HCT116 (cell line): ENCODE measurements around the gene ZBTB34. TPM values are rescaled to one million over a fixed set of nuclear protein-coding genes. Genes with fewer than 3 reads are reported as not detected.

ENCODE experiments used
- ATAC-seq: fragments of 200-7000 bp; cut with Tn5 transposase; 2 replicates; pipeline ENCODE4 v1.9.1; 2020; ENCODE audit warnings: mild to moderate bottlenecking, moderate library complexity
- BruUV-seq: library from RNA; stranded (reverse); fragments of 400-500 nt; replicated peaks from 2 replicates; lab custom pipeline; 2021; lab: Mats Ljungman, UMichigan
- CTCF ChIA-PET: fragments of 300-600 bp; sonication (Branson Sonifier 250); formaldehyde crosslinking; loops from one replicate; lab custom pipeline; 2021; ENCODE audit warnings: antibody characterized with exemption; lab: Charles Lee
- POLR2A ChIA-PET: fragments of 300-600, 350-600 bp; sonication (Branson Sonifier 250); formaldehyde crosslinking; loops from one replicate; lab custom pipeline; 2021; ENCODE audit warnings: antibody characterized with exemption; lab: Charles Lee
- RAD21 ChIA-PET, 2 experiments: fragments of 300-600 bp; sonication (Branson Sonifier 250); formaldehyde crosslinking; loops; one replicate each; lab custom pipeline; 2023; ENCODE audit warnings: low total read pairs in 2 of 2; ENCODE audit not compliant: uncharacterized antibody in 2 of 2, unreplicated experiment in 2 of 2, low non-redundant PET in 1 of 2; lab: Charles Lee
- DNase-seq: peaks from one replicate; pipeline ENCODE4 v3.0.0-alpha.2; 2010; ENCODE audit warnings: low read depth, low spot score
- H2AFZ ChIP-seq: fragments of 200-600 bp; shearing (Covaris generic), sonication (generic); 2 replicates; pipeline ENCODE4 v1.6.1; 2017; ENCODE audit warnings: low read depth, mixed run types, mixed read lengths, antibody characterized with exemption, low read length; ENCODE audit not compliant: poor library complexity, severe bottlenecking
- H3K27ac ChIP-seq: 2 replicates; pipeline ENCODE4 v1.5.1; 2012; ENCODE audit warnings: low read depth, low read length
- H3K27me3 ChIP-seq: fragments of 200-600 bp; sonication (generic); 2 replicates; pipeline ENCODE4 v1.6.1; 2016; ENCODE audit warnings: mixed run types, low read length, mixed read lengths; ENCODE audit not compliant: insufficient read depth
- H3K36me3 ChIP-seq, 2 experiments: fragments of 200-500 bp in 1 of 2; fragments of 200-600 bp in 1 of 2; sonication (Bioruptor generic) in 1 of 2; sonication (generic) in 1 of 2; 2 replicates each; pipeline versions ENCODE4 v1.5.1 to v1.6.1; 2014 to 2016; ENCODE audit warnings: low read length in 2 of 2, inconsistent platforms in 1 of 2, mixed read lengths in 1 of 2, mixed run types in 1 of 2; ENCODE audit not compliant: insufficient read depth in 2 of 2, control insufficient read depth in 1 of 2
- H3K4me1 ChIP-seq, 2 experiments: fragments of 200-600 bp in 1 of 2; sonication (generic) in 1 of 2; 2 replicates each; pipeline versions ENCODE4 v1.5.1 to v1.6.1; 2012 to 2017; ENCODE audit warnings: low read length in 2 of 2, inconsistent platforms in 1 of 2, mild to moderate bottlenecking in 1 of 2, mixed read lengths in 1 of 2, mixed run types in 1 of 2, moderate library complexity in 1 of 2; ENCODE audit not compliant: insufficient read depth in 2 of 2, control insufficient read depth in 1 of 2
- H3K4me2 ChIP-seq: fragments of 200-600 bp; sonication (generic); 2 replicates; pipeline ENCODE4 v1.6.1; 2017; ENCODE audit warnings: mixed run types, low read length, mixed read lengths
- H3K4me3 ChIP-seq, 2 experiments: fragments of 200-600 bp in 1 of 2; sonication (generic) in 1 of 2; replicated peaks in 1 of 2; 2 replicates each; pipeline ENCODE4 v1.5.1; 2011 to 2016; ENCODE audit warnings: low read length in 2 of 2, control low read depth in 1 of 2, low read depth in 1 of 2, mild to moderate bottlenecking in 1 of 2, mixed read lengths in 1 of 2, mixed run types in 1 of 2
- H3K79me2 ChIP-seq: fragments of 200-600 bp; sonication (generic); 2 replicates; pipeline ENCODE4 v1.6.1; 2017; ENCODE audit warnings: mild to moderate bottlenecking, mixed run types, low read length, moderate library complexity, mixed read lengths; ENCODE audit not compliant: insufficient read depth
- H3K9ac ChIP-seq: fragments of 200-600 bp; sonication (generic); 2 replicates; pipeline ENCODE4 v1.6.1; 2016; ENCODE audit warnings: low read length, mixed read lengths
- H3K9me2 ChIP-seq: fragments of 200-600 bp; sonication (generic), shearing (Covaris generic); 2 replicates; pipeline ENCODE4 v1.6.1; 2017; ENCODE audit warnings: mixed run types, mild to moderate bottlenecking, moderate library complexity; ENCODE audit not compliant: insufficient read depth
- H3K9me3 ChIP-seq, 2 experiments: fragments of 200-500 bp in 1 of 2; fragments of 200-600 bp in 1 of 2; sonication (Bioruptor generic) in 1 of 2; sonication (generic) in 1 of 2; 2 replicates each; pipeline ENCODE4 v1.6.1; 2014 to 2017; ENCODE audit warnings: low read length in 2 of 2, mixed read lengths in 2 of 2, inconsistent platforms in 1 of 2, low read depth in 1 of 2, mild to moderate bottlenecking in 1 of 2, mixed run types in 1 of 2, moderate library complexity in 1 of 2; ENCODE audit not compliant: control insufficient read depth in 1 of 2, insufficient read depth in 1 of 2
- H4K20me1 ChIP-seq: fragments of 200-600 bp; sonication (generic), shearing (Covaris generic); 2 replicates; pipeline ENCODE4 v1.6.1; 2017; ENCODE audit warnings: mixed run types, mild to moderate bottlenecking, moderate library complexity; ENCODE audit not compliant: insufficient read depth
- ATF3 ChIP-seq: IDR thresholded peaks from 2 replicates; pipeline ENCODE4 v1.6.1; 2012
- CBX3 ChIP-seq: IDR thresholded peaks from 2 replicates; pipeline ENCODE4 v1.6.1; 2012; ENCODE audit warnings: low read depth
- CEBPB ChIP-seq: IDR thresholded peaks from 2 replicates; pipeline ENCODE4 v1.6.1; 2012; ENCODE audit warnings: low read depth
- CTCF ChIP-seq, 3 experiments: fragments of 200-600 bp in 1 of 3; sonication (generic) in 1 of 3; IDR thresholded peaks in 2 of 3; conservative IDR thresholded peaks in 1 of 3; 2 replicates each; pipeline ENCODE4 v1.5.1; 2012 to 2017; ENCODE audit warnings: low read depth in 2 of 3, low read length in 2 of 3, antibody characterized with exemption in 1 of 3, borderline replicate concordance in 1 of 3, control low read depth in 1 of 3, mild to moderate bottlenecking in 1 of 3, mixed read lengths in 1 of 3, mixed run types in 1 of 3, moderate library complexity in 1 of 3; ENCODE audit not compliant: insufficient read depth in 1 of 3
- EGR1 ChIP-seq: IDR thresholded peaks from 2 replicates; pipeline ENCODE4 v1.6.1; 2012; ENCODE audit warnings: low read depth
- ELF1 ChIP-seq: IDR thresholded peaks from 2 replicates; pipeline ENCODE4 v1.6.1; 2012; ENCODE audit warnings: low read depth, borderline replicate concordance
- EZH2 ChIP-seq: fragments of 200-600 bp; sonication (generic); IDR thresholded peaks from 2 replicates; pipeline ENCODE4 v1.6.1; 2017; ENCODE audit warnings: antibody characterized with exemption, mixed run types
- EZH2phosphoT487 ChIP-seq: fragments of 200-600 bp; IDR thresholded peaks from 2 replicates; pipeline ENCODE4 v1.6.1; 2018; ENCODE audit warnings: antibody characterized with exemption, borderline replicate concordance
- FOSL1 ChIP-seq: IDR thresholded peaks from 2 replicates; pipeline ENCODE4 v1.6.1; 2012; ENCODE audit warnings: low read depth
- MAX ChIP-seq: IDR thresholded peaks from 2 replicates; pipeline ENCODE4 v1.6.1; 2012
- POLR2AphosphoS5 ChIP-seq: IDR thresholded peaks from 2 replicates; pipeline ENCODE4 v1.6.1; 2011; ENCODE audit warnings: mild to moderate bottlenecking, low read depth, low read length, moderate library complexity
- RAD21 ChIP-seq: IDR thresholded peaks from 2 replicates; pipeline ENCODE4 v1.6.1; 2012; ENCODE audit warnings: low read depth, mild to moderate bottlenecking
- SIN3A ChIP-seq: IDR thresholded peaks from 2 replicates; pipeline ENCODE4 v1.6.1; 2012; ENCODE audit warnings: low read depth
- SP1 ChIP-seq: IDR thresholded peaks from 2 replicates; pipeline ENCODE4 v1.6.1; 2012; ENCODE audit warnings: low read depth
- SRF ChIP-seq: IDR thresholded peaks from 2 replicates; pipeline ENCODE4 v1.6.1; 2012; ENCODE audit warnings: low read depth
- TCF7L2 ChIP-seq: IDR thresholded peaks from 2 replicates; pipeline ENCODE4 v1.7.0; 2011; ENCODE audit warnings: borderline replicate concordance, inconsistent platforms; ENCODE audit not compliant: insufficient read depth, insufficient read length; ENCODE audit errors: extremely low read depth
- ZBTB33 ChIP-seq: IDR thresholded peaks from 2 replicates; pipeline ENCODE4 v1.6.1; 2011; ENCODE audit warnings: mild to moderate bottlenecking, low read length, moderate library complexity; ENCODE audit not compliant: insufficient replicate concordance; ENCODE audit errors: extremely low read depth
- ZNF274 ChIP-seq: fragments of 200-500 bp; sonication (Bioruptor generic); IDR thresholded peaks from 2 replicates; pipeline ENCODE4 v1.6.1; 2014; ENCODE audit warnings: mild to moderate bottlenecking, low read depth, low read length, inconsistent platforms
- intact Hi-C: fragments of 100-400 bp; cut with micrococcal nuclease; formaldehyde crosslinking; loops from 2 replicates; pipeline ENCODE4 v1.10.0; 2022
- total RNA-seq: library from RNA; stranded (reverse); gene quantifications from one replicate; pipeline ENCODE4 v1.2.1, GENCODE V29; 2021; ENCODE audit not compliant: unreplicated experiment

Gene ZBTB34
- total RNA-seq, 1 experiment from 2014 or later, result 5.6 TPM

GRCh38 chr9:126902210-126902609 lies 41.8 kb downstream of the ZBTB34 start:
- Histone ChIP-seq H3K27ac (no peak overlapping the region), H3K4me2 (no peak overlapping the region), H3K9me2 (no peaks in the 10 kb centered on the region), H3K9ac (no peak overlapping the region), H3K27me3 (0 out of 2 replicates have a peak, but pooled peaks cover 3% of the 10 kb centered on the region), H3K36me3 (no peaks in the 10 kb centered on the region), H3K4me3 (no peak overlapping the region), H3K79me2 (no peaks in the 10 kb centered on the region), H3K4me1 (no peaks in the 10 kb centered on the region), H2AFZ (no peak overlapping the region), H4K20me1 (no peaks in the 10 kb centered on the region), H3K9me3 (0 out of 4 replicates have a peak, but pooled peaks cover 0 to 3% of the 10 kb centered on the region in 2 experiments)
- ChIA-PET POLR2A (no interaction called here), RAD21 (no interaction called here), CTCF (interaction anchor here (1.0 kb wide), 1 partner anchor 9 kb away, joined by 3 read pairs; no protein-coding TSS in a partner anchor)
- DNase-seq, result no peak
- intact Hi-C loops, result no loop called here
- TF ChIP-seq CBX3 (no peak), SP1 (no peak), RAD21 (no peak), EZH2phosphoT487 (no peak), ELF1 (no peak), TCF7L2 (no peak), ATF3 (no peak), EZH2 (no peak), FOSL1 (no peak), SRF (no peak), ZBTB33 (no peak), MAX (no peak), ZNF274 (no peak), CTCF (IDR thresholded peaks at IDR 0.05 in 2 of 3, conservative IDR thresholded peaks at IDR 0.05 in 1 of 3; ENCODE audit: borderline replicate concordance in 1 of 3, insufficient read depth in 1 of 3, low read depth in 2 of 3, low read length in 2 of 3) (no peak), EGR1 (no peak), CEBPB (no peak), POLR2AphosphoS5 (no peak), SIN3A (no peak)
- BruUV-seq, result no TSS peak
- ATAC-seq, result no peak
